HCT116 (cell line): ENCODE measurements around the gene FAM181A. TPM values are rescaled to one million over a fixed set of nuclear protein-coding genes. Genes with fewer than 3 reads are reported as not detected.

Experiments used
- ATAC-seq: fragments of 200-7000 bp; cut with Tn5 transposase; 2 replicates; pipeline ENCODE4 v1.9.1; 2020; ENCODE audit warnings: mild to moderate bottlenecking, moderate library complexity
- BruUV-seq: library from RNA; stranded (reverse); fragments of 400-500 nt; replicated peaks from 2 replicates; lab custom pipeline; 2021; lab: Mats Ljungman, UMichigan
- CTCF ChIA-PET: fragments of 300-600 bp; sonication (Branson Sonifier 250); formaldehyde crosslinking; loops from one replicate; lab custom pipeline; 2021; ENCODE audit warnings: antibody characterized with exemption; lab: Charles Lee
- POLR2A ChIA-PET: fragments of 300-600, 350-600 bp; sonication (Branson Sonifier 250); formaldehyde crosslinking; loops from one replicate; lab custom pipeline; 2021; ENCODE audit warnings: antibody characterized with exemption; lab: Charles Lee
- RAD21 ChIA-PET, 2 experiments: fragments of 300-600 bp; sonication (Branson Sonifier 250); formaldehyde crosslinking; loops; one replicate each; lab custom pipeline; 2023; ENCODE audit warnings: low total read pairs in 2 of 2; ENCODE audit not compliant: uncharacterized antibody in 2 of 2, unreplicated experiment in 2 of 2, low non-redundant PET in 1 of 2; lab: Charles Lee
- DNase-seq: peaks from one replicate; pipeline ENCODE4 v3.0.0-alpha.2; 2010; ENCODE audit warnings: low read depth, low spot score
- H2AFZ ChIP-seq: fragments of 200-600 bp; shearing (Covaris generic), sonication (generic); 2 replicates; pipeline ENCODE4 v1.6.1; 2017; ENCODE audit warnings: low read depth, mixed run types, mixed read lengths, antibody characterized with exemption, low read length; ENCODE audit not compliant: poor library complexity, severe bottlenecking
- H3K27ac ChIP-seq: 2 replicates; pipeline ENCODE4 v1.5.1; 2012; ENCODE audit warnings: low read depth, low read length
- H3K27me3 ChIP-seq: fragments of 200-600 bp; sonication (generic); 2 replicates; pipeline ENCODE4 v1.6.1; 2016; ENCODE audit warnings: mixed run types, low read length, mixed read lengths; ENCODE audit not compliant: insufficient read depth
- H3K36me3 ChIP-seq, 2 experiments: fragments of 200-500 bp in 1 of 2; fragments of 200-600 bp in 1 of 2; sonication (Bioruptor generic) in 1 of 2; sonication (generic) in 1 of 2; 2 replicates each; pipeline versions ENCODE4 v1.5.1 to v1.6.1; 2014 to 2016; ENCODE audit warnings: low read length in 2 of 2, inconsistent platforms in 1 of 2, mixed read lengths in 1 of 2, mixed run types in 1 of 2; ENCODE audit not compliant: insufficient read depth in 2 of 2, control insufficient read depth in 1 of 2
- H3K4me1 ChIP-seq, 2 experiments: fragments of 200-600 bp in 1 of 2; sonication (generic) in 1 of 2; 2 replicates each; pipeline versions ENCODE4 v1.5.1 to v1.6.1; 2012 to 2017; ENCODE audit warnings: low read length in 2 of 2, inconsistent platforms in 1 of 2, mild to moderate bottlenecking in 1 of 2, mixed read lengths in 1 of 2, mixed run types in 1 of 2, moderate library complexity in 1 of 2; ENCODE audit not compliant: insufficient read depth in 2 of 2, control insufficient read depth in 1 of 2
- H3K4me2 ChIP-seq: fragments of 200-600 bp; sonication (generic); 2 replicates; pipeline ENCODE4 v1.6.1; 2017; ENCODE audit warnings: mixed run types, low read length, mixed read lengths
- H3K4me3 ChIP-seq, 2 experiments: fragments of 200-600 bp in 1 of 2; sonication (generic) in 1 of 2; replicated peaks in 1 of 2; 2 replicates each; pipeline ENCODE4 v1.5.1; 2011 to 2016; ENCODE audit warnings: low read length in 2 of 2, control low read depth in 1 of 2, low read depth in 1 of 2, mild to moderate bottlenecking in 1 of 2, mixed read lengths in 1 of 2, mixed run types in 1 of 2
- H3K79me2 ChIP-seq: fragments of 200-600 bp; sonication (generic); 2 replicates; pipeline ENCODE4 v1.6.1; 2017; ENCODE audit warnings: mild to moderate bottlenecking, mixed run types, low read length, moderate library complexity, mixed read lengths; ENCODE audit not compliant: insufficient read depth
- H3K9ac ChIP-seq: fragments of 200-600 bp; sonication (generic); 2 replicates; pipeline ENCODE4 v1.6.1; 2016; ENCODE audit warnings: low read length, mixed read lengths
- H3K9me2 ChIP-seq: fragments of 200-600 bp; sonication (generic), shearing (Covaris generic); 2 replicates; pipeline ENCODE4 v1.6.1; 2017; ENCODE audit warnings: mixed run types, mild to moderate bottlenecking, moderate library complexity; ENCODE audit not compliant: insufficient read depth
- H3K9me3 ChIP-seq, 2 experiments: fragments of 200-500 bp in 1 of 2; fragments of 200-600 bp in 1 of 2; sonication (Bioruptor generic) in 1 of 2; sonication (generic) in 1 of 2; 2 replicates each; pipeline ENCODE4 v1.6.1; 2014 to 2017; ENCODE audit warnings: low read length in 2 of 2, mixed read lengths in 2 of 2, inconsistent platforms in 1 of 2, low read depth in 1 of 2, mild to moderate bottlenecking in 1 of 2, mixed run types in 1 of 2, moderate library complexity in 1 of 2; ENCODE audit not compliant: control insufficient read depth in 1 of 2, insufficient read depth in 1 of 2
- H4K20me1 ChIP-seq: fragments of 200-600 bp; sonication (generic), shearing (Covaris generic); 2 replicates; pipeline ENCODE4 v1.6.1; 2017; ENCODE audit warnings: mixed run types, mild to moderate bottlenecking, moderate library complexity; ENCODE audit not compliant: insufficient read depth
- CEBPB ChIP-seq: IDR thresholded peaks from 2 replicates; pipeline ENCODE4 v1.6.1; 2012; ENCODE audit warnings: low read depth
- EGR1 ChIP-seq: IDR thresholded peaks from 2 replicates; pipeline ENCODE4 v1.6.1; 2012; ENCODE audit warnings: low read depth
- EZH2phosphoT487 ChIP-seq: fragments of 200-600 bp; IDR thresholded peaks from 2 replicates; pipeline ENCODE4 v1.6.1; 2018; ENCODE audit warnings: antibody characterized with exemption, borderline replicate concordance
- RAD21 ChIP-seq: IDR thresholded peaks from 2 replicates; pipeline ENCODE4 v1.6.1; 2012; ENCODE audit warnings: low read depth, mild to moderate bottlenecking
- SP1 ChIP-seq: IDR thresholded peaks from 2 replicates; pipeline ENCODE4 v1.6.1; 2012; ENCODE audit warnings: low read depth
- TCF7L2 ChIP-seq: IDR thresholded peaks from 2 replicates; pipeline ENCODE4 v1.7.0; 2011; ENCODE audit warnings: borderline replicate concordance, inconsistent platforms; ENCODE audit not compliant: insufficient read depth, insufficient read length; ENCODE audit errors: extremely low read depth
- intact Hi-C: fragments of 100-400 bp; cut with micrococcal nuclease; formaldehyde crosslinking; loops from 2 replicates; pipeline ENCODE4 v1.10.0; 2022
- total RNA-seq: library from RNA; stranded (reverse); gene quantifications from one replicate; pipeline ENCODE4 v1.2.1, GENCODE V29; 2021; ENCODE audit not compliant: unreplicated experiment
- TF ChIP-seq, protein P1 (sequence below): IDR thresholded peaks from 2 replicates; pipeline ENCODE4 v1.6.1; 2011; ENCODE audit warnings: mild to moderate bottlenecking, low read length, moderate library complexity; ENCODE audit not compliant: insufficient replicate concordance; ENCODE audit errors: extremely low read depth
- TF ChIP-seq, protein P2 (sequence below): IDR thresholded peaks from 2 replicates; pipeline ENCODE4 v1.6.1; 2012
- TF ChIP-seq, protein P3 (sequence below): IDR thresholded peaks from 2 replicates; pipeline ENCODE4 v1.6.1; 2012; ENCODE audit warnings: low read depth

Gene FAM181A
- total RNA-seq, 1 experiment from 2014 or later = not detected

DNA sequence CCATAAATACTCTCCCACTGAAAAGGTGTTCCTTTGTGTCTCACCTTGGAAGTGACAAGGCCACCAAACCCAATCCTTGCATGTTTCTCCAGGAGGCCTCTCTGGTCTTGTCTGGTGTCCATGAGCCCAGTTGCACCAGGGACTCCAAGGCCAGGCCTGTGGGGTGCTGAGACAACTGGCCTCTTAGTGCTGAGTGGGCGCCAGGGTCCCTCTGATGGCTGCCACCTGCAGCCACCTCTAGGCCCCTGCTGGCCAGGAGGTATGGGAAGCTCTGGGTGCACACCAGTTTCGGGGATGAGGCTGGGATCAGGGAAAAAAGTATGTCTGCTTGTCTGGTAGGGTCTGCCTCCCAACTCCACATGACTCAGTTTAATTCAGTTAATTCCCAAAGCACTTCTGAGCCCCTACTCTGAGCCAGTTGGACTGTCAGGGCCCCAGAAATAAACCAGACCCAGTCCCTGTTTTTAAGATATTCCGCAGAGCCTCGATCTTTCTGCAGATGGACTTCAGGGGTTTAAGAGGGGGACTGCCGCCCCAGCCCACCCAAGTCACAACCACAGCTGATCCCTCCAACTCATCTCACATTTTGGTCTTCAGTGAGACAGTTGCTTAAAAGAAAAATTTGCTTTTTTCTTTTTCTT, 15.0 kb upstream of the FAM181A start:
- Histone ChIP-seq H3K4me1 (no peaks in the 10 kb centered on the region), H2AFZ (no peak overlapping the region), H3K4me2 (no peak overlapping the region), H3K4me3 (no peak overlapping the region), H3K9me3 (no peaks in the 10 kb centered on the region), H3K79me2 (no peaks in the 10 kb centered on the region), H3K27me3 (no peaks in the 10 kb centered on the region), H3K9me2 (no peaks in the 10 kb centered on the region), H3K9ac (no peak overlapping the region), H4K20me1 (no peaks in the 10 kb centered on the region), H3K27ac (no peak overlapping the region), H3K36me3 (no peaks in the 10 kb centered on the region)
- ChIA-PET CTCF (no interaction called here), RAD21 (no interaction called here), POLR2A (no interaction called here)
- intact Hi-C loops = no loop called here
- DNase-seq = no peak
- no peak for ATAC-seq
- TF ChIP-seq, protein P1, sequence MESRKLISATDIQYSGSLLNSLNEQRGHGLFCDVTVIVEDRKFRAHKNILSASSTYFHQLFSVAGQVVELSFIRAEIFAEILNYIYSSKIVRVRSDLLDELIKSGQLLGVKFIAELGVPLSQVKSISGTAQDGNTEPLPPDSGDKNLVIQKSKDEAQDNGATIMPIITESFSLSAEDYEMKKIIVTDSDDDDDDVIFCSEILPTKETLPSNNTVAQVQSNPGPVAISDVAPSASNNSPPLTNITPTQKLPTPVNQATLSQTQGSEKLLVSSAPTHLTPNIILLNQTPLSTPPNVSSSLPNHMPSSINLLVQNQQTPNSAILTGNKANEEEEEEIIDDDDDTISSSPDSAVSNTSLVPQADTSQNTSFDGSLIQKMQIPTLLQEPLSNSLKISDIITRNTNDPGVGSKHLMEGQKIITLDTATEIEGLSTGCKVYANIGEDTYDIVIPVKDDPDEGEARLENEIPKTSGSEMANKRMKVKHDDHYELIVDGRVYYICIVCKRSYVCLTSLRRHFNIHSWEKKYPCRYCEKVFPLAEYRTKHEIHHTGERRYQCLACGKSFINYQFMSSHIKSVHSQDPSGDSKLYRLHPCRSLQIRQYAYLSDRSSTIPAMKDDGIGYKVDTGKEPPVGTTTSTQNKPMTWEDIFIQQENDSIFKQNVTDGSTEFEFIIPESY = no peak
- TF ChIP-seq, protein P2, sequence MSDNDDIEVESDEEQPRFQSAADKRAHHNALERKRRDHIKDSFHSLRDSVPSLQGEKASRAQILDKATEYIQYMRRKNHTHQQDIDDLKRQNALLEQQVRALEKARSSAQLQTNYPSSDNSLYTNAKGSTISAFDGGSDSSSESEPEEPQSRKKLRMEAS = no peak
- TF ChIP-seq TCF7L2 (no peak), EGR1 (no peak)
- no TSS peak for BruUV-seq

DNA sequence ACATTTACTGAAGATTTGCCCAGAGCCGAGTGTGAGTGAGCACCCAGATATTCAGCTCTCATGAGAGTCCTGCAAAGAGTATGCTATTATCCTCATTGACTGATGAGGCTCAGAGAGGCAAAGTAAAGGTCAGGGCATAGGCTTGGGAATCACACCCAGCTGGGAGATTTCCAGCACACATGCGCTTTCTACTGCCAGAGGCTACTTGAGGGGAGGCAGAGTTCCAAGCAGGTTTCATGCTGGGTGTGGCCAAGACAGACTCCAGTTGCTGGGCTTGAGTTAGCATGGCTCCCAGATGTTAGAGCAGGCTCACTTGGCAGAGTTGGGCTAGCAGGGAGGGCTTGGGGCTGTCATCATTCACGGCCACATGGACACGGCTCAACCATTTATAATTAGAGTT, 14.4 kb upstream of the FAM181A start:
- intact Hi-C loops = no loop called here
- POLR2A ChIA-PET = no interaction called here
- H3K27me3 ChIP-seq = no peaks in the 10 kb centered on the region
- H2AFZ ChIP-seq = no peak overlapping the region
- no peaks in the 10 kb centered on the region for H3K36me3 ChIP-seq
- H3K4me3 ChIP-seq = no peak overlapping the region
- no peak overlapping the region for H3K4me2 ChIP-seq
- no peaks in the 10 kb centered on the region for H4K20me1 ChIP-seq
- no peaks in the 10 kb centered on the region for H3K9me2 ChIP-seq
- no peak for DNase-seq
- no peaks in the 10 kb centered on the region for H3K4me1 ChIP-seq
- no peak for TF ChIP-seq EZH2phosphoT487
- TF ChIP-seq SP1 = no peak
- no peak for TF ChIP-seq RAD21
- TF ChIP-seq, protein P3, sequence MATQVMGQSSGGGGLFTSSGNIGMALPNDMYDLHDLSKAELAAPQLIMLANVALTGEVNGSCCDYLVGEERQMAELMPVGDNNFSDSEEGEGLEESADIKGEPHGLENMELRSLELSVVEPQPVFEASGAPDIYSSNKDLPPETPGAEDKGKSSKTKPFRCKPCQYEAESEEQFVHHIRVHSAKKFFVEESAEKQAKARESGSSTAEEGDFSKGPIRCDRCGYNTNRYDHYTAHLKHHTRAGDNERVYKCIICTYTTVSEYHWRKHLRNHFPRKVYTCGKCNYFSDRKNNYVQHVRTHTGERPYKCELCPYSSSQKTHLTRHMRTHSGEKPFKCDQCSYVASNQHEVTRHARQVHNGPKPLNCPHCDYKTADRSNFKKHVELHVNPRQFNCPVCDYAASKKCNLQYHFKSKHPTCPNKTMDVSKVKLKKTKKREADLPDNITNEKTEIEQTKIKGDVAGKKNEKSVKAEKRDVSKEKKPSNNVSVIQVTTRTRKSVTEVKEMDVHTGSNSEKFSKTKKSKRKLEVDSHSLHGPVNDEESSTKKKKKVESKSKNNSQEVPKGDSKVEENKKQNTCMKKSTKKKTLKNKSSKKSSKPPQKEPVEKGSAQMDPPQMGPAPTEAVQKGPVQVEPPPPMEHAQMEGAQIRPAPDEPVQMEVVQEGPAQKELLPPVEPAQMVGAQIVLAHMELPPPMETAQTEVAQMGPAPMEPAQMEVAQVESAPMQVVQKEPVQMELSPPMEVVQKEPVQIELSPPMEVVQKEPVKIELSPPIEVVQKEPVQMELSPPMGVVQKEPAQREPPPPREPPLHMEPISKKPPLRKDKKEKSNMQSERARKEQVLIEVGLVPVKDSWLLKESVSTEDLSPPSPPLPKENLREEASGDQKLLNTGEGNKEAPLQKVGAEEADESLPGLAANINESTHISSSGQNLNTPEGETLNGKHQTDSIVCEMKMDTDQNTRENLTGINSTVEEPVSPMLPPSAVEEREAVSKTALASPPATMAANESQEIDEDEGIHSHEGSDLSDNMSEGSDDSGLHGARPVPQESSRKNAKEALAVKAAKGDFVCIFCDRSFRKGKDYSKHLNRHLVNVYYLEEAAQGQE = no peak
- TF ChIP-seq CEBPB = no peak
- no peak for TF ChIP-seq EGR1
- H3K79me2 ChIP-seq = no peaks in the 10 kb centered on the region
- ATAC-seq = no peak
- RAD21 ChIA-PET = no interaction called here
- CTCF ChIA-PET = no interaction called here
- H3K9ac ChIP-seq = no peak overlapping the region
- H3K27ac ChIP-seq = no peak overlapping the region
- H3K9me3 ChIP-seq = no peaks in the 10 kb centered on the region
- BruUV-seq = no TSS peak
